Uterus (tissue), 4 donors: ENCODE results near the gene FHIT. TPM values are rescaled to one million over a fixed set of nuclear protein-coding genes. Genes with fewer than 3 reads are reported as not detected.
"Not testable (repeated sequence)": the region's sequence is repeated elsewhere in the genome, so short reads cannot be mapped to it uniquely, and the experiment has no call there.

Source experiments
- DNase-seq, 2 donors: peaks; one replicate each; pipeline ENCODE4 v3.0.0-alpha.2; 2019 to 2020
- H3K27ac ChIP-seq, 2 donors: fragments of 200-600 bp; sonication (generic); 1 replicate in 1 of 2; 2 replicates in 1 of 2; pipeline ENCODE4 v1.5.1; 2016 to 2018
- H3K27me3 ChIP-seq, 2 donors: fragments of 200-600 bp; sonication (generic); one replicate each; pipeline ENCODE4 v1.5.1; 2018 to 2019; ENCODE audit warnings: control low read depth in 1 of 2
- H3K36me3 ChIP-seq, 2 donors: fragments of 200-600 bp; sonication (generic); one replicate each; pipeline ENCODE4 v1.5.1; 2019; ENCODE audit warnings: control low read depth in 1 of 2
- H3K4me1 ChIP-seq, 2 donors: fragments of 200-600 bp; sonication (generic); one replicate each; pipeline ENCODE4 v1.5.1; 2018 to 2019; ENCODE audit warnings: control low read depth in 1 of 2
- H3K4me3 ChIP-seq, 2 donors: fragments of 200-600 bp; sonication (generic); 1 replicate in 1 of 2; 2 replicates in 1 of 2; pipeline ENCODE4 v1.5.1; 2018 to 2019; ENCODE audit warnings: mild to moderate bottlenecking in 1 of 2
- H3K9me3 ChIP-seq, 2 donors: fragments of 200-600 bp; sonication (generic); one replicate each; pipeline ENCODE4 v1.5.1; 2019; ENCODE audit warnings: control low read depth in 1 of 2
- CTCF ChIP-seq, 4 experiments: fragments of 200-600 bp in 2 of 4; fragments of 450-650 bp in 2 of 4; sonication (generic) in 2 of 4; IDR thresholded peaks; one replicate each; pipeline ENCODE4 v1.5.1; 2016 to 2019; ENCODE audit warnings: antibody characterized with exemption in 4 of 4, mild to moderate bottlenecking in 2 of 4, moderate library complexity in 1 of 4
- POLR2A ChIP-seq, 2 donors: fragments of 450-650 bp; IDR thresholded peaks; one replicate each; pipeline ENCODE4 v1.6.1; 2016; ENCODE audit warnings: antibody characterized with exemption in 2 of 2, mild to moderate bottlenecking in 1 of 2, moderate library complexity in 1 of 2
- intact Hi-C: fragments of 100-400 bp; cut with DNase I; formaldehyde crosslinking; loops from one replicate; pipeline ENCODE4 v1.15.1; 2023; ENCODE audit warnings: low total_unique reads
- total RNA-seq, 4 donors: library from RNA; depleted of rRNA in 3 of 4; stranded (reverse); fragments of >200 nt in 3 of 4; gene quantifications; one replicate each; pipeline versions ENCODE4 v1.1.0 to v1.2.4, GENCODE V29; 2014 to 2023
- donor health status: DM: yes; HTN: yes; CAD: no.

Gene FHIT
- total RNA-seq, 4 donors from 2014 or later = 1.3 to 15.2 (median 7.3) TPM

- Histone ChIP-seq H3K4me1 (no peaks in the 10 kb centered on the region), H3K9me3 (no peaks in the 10 kb centered on the region), H3K4me3 (no peak overlapping the region), H3K27me3 (no peaks in the 10 kb centered on the region), H3K36me3 (no peaks in the 10 kb centered on the region), H3K27ac (no peak overlapping the region)
- intact Hi-C loops = no loop called here
- TF ChIP-seq CTCF (IDR thresholded peaks at IDR 0.05) (no peak), POLR2A (IDR thresholded peaks at IDR 0.05) (no peak)
- DNase-seq = no peak
These were observed 59.0 kb downstream of the FHIT start for GRCh38 chr3:61192222-61192621.

GRCh38 chr3:61190205-61190604 is 61.0 kb downstream of the FHIT start:
- H3K4me1 ChIP-seq, DNase-seq, intact Hi-C loops: not testable (repeated sequence)

GRCh38 chr3:61186030-61186429 is 65.2 kb downstream of the FHIT start:
- intact Hi-C loops = no loop called here
- H3K27me3 ChIP-seq = no peaks in the 10 kb centered on the region
- H3K4me3 ChIP-seq = no peak overlapping the region
- no peak for DNase-seq
- no peaks in the 10 kb centered on the region for H3K36me3 ChIP-seq
- no peaks in the 10 kb centered on the region for H3K4me1 ChIP-seq
- H3K9me3 ChIP-seq = no peaks in the 10 kb centered on the region
- no peak for TF ChIP-seq CTCF (IDR thresholded peaks at IDR 0.05)
- TF ChIP-seq POLR2A (IDR thresholded peaks at IDR 0.05) = no peak
- H3K27ac ChIP-seq = no peak overlapping the region

More at GRCh38 chr3:61190205-61190604, 61.0 kb downstream of the FHIT start:
- not testable (repeated sequence) for H3K36me3 ChIP-seq, H3K27ac ChIP-seq, H3K4me3 ChIP-seq, H3K9me3 ChIP-seq, H3K27me3 ChIP-seq

- TF ChIP-seq CTCF (IDR thresholded peaks at IDR 0.05) (no peak), POLR2A (IDR thresholded peaks at IDR 0.05) (no peak)
- Histone ChIP-seq H3K27me3 (no peaks in the 10 kb centered on the region), H3K9me3 (no peaks in the 10 kb centered on the region), H3K4me1 (no peaks in the 10 kb centered on the region), H3K36me3 (no peaks in the 10 kb centered on the region), H3K4me3 (no peak overlapping the region), H3K27ac (no peak overlapping the region)
- no peak for DNase-seq
- intact Hi-C loops = no loop called here
These were observed 66.3 kb downstream of the FHIT start for GRCh38 chr3:61184956-61185355.

- Histone ChIP-seq H3K27ac (no peak overlapping the region), H3K36me3 (no peaks in the 10 kb centered on the region), H3K4me1 (no peaks in the 10 kb centered on the region), H3K4me3 (no peak overlapping the region), H3K27me3 (no peaks in the 10 kb centered on the region), H3K9me3 (no peaks in the 10 kb centered on the region)
- intact Hi-C loops = no loop called here
- TF ChIP-seq POLR2A (IDR thresholded peaks at IDR 0.05) (no peak), CTCF (IDR thresholded peaks at IDR 0.05) (no peak)
- DNase-seq = no peak
These were observed 68.6 kb downstream of the FHIT start for GRCh38 chr3:61182662-61183061.

- Histone ChIP-seq H3K4me3 (no peak overlapping the region), H3K27ac (no peak overlapping the region), H3K36me3 (no peaks in the 10 kb centered on the region), H3K9me3 (no peaks in the 10 kb centered on the region), H3K4me1 (no peaks in the 10 kb centered on the region), H3K27me3 (no peaks in the 10 kb centered on the region)
- no peak for DNase-seq
- TF ChIP-seq POLR2A (IDR thresholded peaks at IDR 0.05) (no peak), CTCF (IDR thresholded peaks at IDR 0.05) (no peak)
- intact Hi-C loops = no loop called here
These were observed 69.4 kb downstream of the FHIT start for GRCh38 chr3:61181874-61182273.
